GM21717 (cell line): ENCODE results near the gene TTC9C.
"Not testable (repeated sequence)": the region's sequence is repeated elsewhere in the genome, so short reads cannot be mapped to it uniquely, and the experiment has no call there.

Experiments
- ATAC-seq: cut with Tn5 transposase; IDR thresholded peaks from one replicate; pipeline ENCODE4 v1.9.1; 2021; ENCODE audit warnings: mild to moderate bottlenecking, moderate library complexity; ENCODE audit not compliant: unreplicated experiment

The TTC9C gene

GRCh38 chr11:62749931-62750330, 21.6 kb downstream of the TTC9C start:
- not testable (repeated sequence) for ATAC-seq

- ATAC-seq = no peak
These were observed 24.0 kb downstream of the TTC9C start for GRCh38 chr11:62752177-62752785.

GRCh38 chr11:62752994-62753735, 24.9 kb downstream of the TTC9C start:
- no peak for ATAC-seq

DNA sequence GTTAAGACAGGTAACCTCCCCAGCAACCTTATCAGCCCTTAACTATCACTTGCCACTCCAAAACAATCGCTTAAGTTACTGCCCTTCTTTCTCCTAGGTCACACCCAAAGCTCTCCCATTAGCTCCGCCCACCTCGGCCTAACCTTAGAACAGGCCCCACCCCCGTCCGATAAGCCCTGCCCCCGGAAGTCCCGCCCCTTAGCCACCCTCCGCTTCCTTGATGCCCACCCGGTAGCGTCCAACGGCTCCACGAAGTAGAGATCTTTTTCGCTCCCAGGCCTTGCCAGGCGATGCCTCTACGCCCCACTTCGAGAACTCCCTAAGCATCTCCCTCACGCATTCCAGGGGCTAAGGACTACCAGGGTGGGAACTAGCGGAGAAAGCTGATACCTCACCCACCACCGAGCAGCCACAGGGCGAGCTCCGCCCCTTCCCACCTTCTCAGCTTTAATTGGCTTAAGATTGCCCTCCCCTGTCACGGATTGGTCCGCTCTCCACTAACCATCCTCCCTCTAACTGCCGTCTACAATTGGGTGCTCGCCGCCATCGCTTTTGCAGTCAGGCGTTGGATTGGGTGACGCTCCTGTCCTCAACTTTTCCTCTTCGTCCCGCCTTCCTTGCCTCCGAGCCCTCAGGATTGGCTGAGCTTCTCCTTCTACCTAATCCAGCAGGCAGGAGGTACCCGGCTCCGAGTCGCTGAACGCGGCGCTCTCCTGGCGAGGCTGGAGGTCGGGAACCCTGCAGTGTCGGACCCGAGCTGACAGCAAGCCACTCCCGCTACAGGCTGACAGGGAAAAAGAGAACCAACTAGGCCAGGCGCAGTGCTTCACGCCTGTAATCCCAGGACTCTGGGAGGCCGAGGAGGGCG, 25.7 kb downstream of the TTC9C start, which contains the start of gene ZBTB3:
Gene ZBTB3 (minus strand): TSS at position 425 of the 868 bp plus-strand sequence. CDS start 496 bp downstream, outside the sequence.
- ATAC-seq = peak; percentile 90

GRCh38 chr11:62755086-62755615, 26.9 kb downstream of the TTC9C start:
- no peak for ATAC-seq

- no peak for ATAC-seq
These were observed 29.8 kb downstream of the TTC9C start for GRCh38 chr11:62757846-62758788.

DNA sequence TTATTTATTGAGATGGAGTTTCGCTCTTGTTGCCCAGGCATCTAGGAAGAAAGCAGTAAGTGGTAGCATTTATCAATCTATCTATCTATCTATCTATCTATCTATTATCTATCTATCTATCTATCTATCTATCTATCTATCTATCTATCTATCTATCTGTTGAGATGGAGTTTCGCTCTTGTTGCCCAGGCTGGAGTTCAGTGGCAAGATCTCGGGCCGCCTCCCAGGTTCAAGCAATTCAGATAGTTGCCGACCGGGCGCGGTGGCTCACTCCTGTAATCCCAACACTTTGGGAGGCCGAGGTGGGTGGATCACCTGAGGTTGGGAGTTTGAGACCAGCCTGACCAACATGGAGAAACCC, 32.6 kb downstream of the TTC9C start:
- ATAC-seq = not testable (repeated sequence)

DNA sequence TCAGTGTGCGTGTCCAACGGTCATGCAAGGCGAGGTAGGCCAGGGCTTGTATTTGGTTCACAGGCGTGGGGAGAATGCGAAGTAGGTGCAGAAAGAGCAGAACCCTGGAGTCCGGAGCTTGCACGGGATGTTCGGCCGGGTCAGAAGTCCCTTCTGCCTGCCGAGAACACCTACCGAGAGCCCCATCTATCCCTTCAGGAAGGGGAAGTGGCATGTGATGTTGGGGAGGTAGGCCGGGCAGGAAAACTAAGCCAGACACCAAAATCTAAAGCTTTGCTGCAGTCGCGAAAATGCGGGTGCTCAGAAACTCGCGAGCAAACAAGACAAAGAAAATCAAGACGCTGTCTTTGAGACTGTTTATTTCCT, 42.5 kb downstream of the TTC9C start:
- no peak for ATAC-seq

GRCh38 chr11:62771144-62772021, 43.1 kb downstream of the TTC9C start, which contains the start of gene TAF6L:
Gene TAF6L, plus strand, starts transcription at chr11:62771396. Its CDS starts 4,388 bp downstream, at chr11:62775784.
- peak; percentile 69 for ATAC-seq

- ATAC-seq = no peak
These were observed 46.1 kb downstream of the TTC9C start for GRCh38 chr11:62774407-62774806.

DNA sequence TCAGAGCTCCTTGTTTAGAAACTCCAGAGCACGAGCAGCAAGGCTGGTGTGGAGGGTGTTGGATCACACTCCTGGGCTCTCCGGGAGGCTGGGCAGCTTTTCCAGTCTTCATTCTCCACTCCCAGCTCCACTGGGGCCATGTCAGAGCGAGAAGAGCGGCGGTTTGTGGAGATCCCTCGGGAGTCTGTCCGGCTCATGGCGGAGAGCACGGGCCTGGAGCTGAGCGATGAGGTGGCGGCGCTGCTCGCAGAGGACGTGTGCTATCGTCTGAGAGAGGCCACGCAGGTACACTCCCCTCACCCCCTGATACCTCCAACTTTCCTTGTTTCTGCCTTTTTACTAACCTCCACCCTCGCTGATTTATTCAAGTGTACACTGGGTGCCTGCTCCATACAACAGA, 47.4 kb downstream of the TTC9C start:
- no peak for ATAC-seq

DNA sequence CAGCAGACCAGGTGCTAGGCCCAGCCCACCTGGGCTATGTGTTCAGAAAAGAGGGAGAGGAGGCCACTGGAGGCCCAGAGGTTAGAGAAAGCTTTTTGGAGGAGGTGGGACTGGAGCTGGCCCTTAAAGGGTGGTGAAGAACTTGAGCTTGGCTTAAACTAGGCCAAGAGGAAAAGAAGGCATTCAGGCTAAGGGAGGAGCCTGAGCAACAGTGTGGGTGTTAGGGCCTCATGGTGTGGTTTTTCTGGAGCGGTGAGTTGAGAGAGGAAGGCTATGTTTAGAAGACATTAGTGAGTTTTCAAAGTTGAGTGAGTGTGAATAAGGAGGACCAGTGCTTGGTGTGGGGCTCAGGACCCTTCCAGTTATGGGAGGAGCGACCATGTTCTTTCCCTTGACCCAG, 49.1 kb downstream of the TTC9C start:
- no peak for ATAC-seq

GRCh38 chr11:62778441-62778840, 50.2 kb downstream of the TTC9C start:
- ATAC-seq = no peak

DNA sequence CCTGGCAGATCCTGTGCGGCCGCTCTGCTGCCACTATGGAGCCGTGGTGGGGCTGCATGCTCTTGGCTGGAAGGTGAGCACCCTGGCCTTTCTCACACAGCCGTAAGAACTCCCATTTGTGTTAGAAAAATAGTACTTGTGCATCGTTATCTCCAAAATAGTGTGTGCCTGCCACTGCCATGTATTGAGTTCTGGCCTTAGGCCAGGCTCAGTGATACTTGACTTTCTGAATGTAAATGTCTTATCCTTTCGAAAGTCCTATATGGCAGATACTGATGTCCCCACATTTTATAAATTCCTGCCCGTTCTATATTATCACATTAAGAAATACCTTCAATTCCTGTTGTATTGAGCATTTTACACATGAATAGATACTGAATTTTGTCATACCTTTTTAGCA, 54.5 kb downstream of the TTC9C start:
- ATAC-seq = no peak

DNA sequence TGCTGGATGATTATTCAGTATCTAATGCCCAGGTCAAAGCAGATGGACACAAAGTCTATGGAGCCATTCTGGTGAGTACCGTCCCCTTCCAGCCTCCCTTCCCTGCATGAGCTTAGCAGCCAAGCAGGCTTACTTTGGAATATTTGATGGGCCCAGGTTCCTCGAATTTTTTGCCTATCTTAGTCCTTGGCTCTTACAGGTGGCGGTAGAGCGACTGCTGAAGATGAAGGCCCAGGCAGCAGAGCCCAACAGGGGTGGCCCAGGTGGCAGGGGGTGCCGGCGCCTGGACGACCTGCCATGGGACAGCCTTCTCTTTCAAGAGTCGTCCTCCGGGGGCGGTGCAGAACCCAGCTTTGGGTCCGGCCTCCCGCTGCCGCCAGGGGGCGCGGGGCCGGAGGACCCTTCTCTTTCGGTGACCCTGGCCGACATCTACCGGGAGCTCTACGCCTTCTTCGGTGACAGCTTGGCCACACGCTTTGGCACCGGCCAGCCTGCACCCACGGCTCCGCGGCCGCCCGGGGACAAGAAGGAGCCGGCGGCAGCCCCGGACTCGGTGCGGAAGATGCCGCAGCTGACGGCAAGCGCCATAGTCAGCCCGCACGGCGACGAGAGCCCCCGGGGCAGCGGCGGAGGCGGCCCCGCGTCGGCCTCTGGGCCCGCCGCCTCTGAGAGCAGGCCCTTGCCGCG, 58.2 kb downstream of the TTC9C start:
- peak; percentile 51 for ATAC-seq

GRCh38 chr11:62787005-62787759, 58.9 kb downstream of the TTC9C start, which contains the start of gene TMEM179B:
Gene TMEM179B, plus strand, starts transcription at chr11:62787402. Its CDS starts 30 bp downstream, at chr11:62787432.
- peak; percentile 59 for ATAC-seq
